CD4-positive, alpha-beta T cell treated with Interleukin-2 at 100 ng/mL for 4 hours (primary cell): ENCODE data around the gene PHC1.

Experiments used
- DNase-seq: peaks from one replicate; pipeline ENCODE4 v3.0.0-alpha.2; 2020; ENCODE audit warnings: low spot score

Gene PHC1

GRCh38 chr12:8950221-8950527 is 35.9 kb downstream of the PHC1 start:
- DNase-seq, result no peak

GRCh38 chr12:8950702-8951478 is 36.6 kb downstream of the PHC1 start:
- peak; percentile 57 for DNase-seq

- DNase-seq, result peak; percentile 63
Measured at GRCh38 chr12:8951744-8952143, 37.4 kb downstream of the PHC1 start.

- DNase-seq, result peak; percentile 81
Measured at GRCh38 chr12:8953773-8954402, 39.6 kb downstream of the PHC1 start.

- no peak for DNase-seq
Measured at GRCh38 chr12:8956073-8956472, 41.8 kb downstream of the PHC1 start.

GRCh38 chr12:8956772-8957171 is 42.5 kb downstream of the PHC1 start:
- DNase-seq, result no peak

- DNase-seq, result no peak
Measured at GRCh38 chr12:8957561-8957960, 43.3 kb downstream of the PHC1 start.

- no peak for DNase-seq
Measured at GRCh38 chr12:8958066-8958465, 43.8 kb downstream of the PHC1 start.

GRCh38 chr12:8960176-8960575 is 45.9 kb downstream of the PHC1 start:
- peak; percentile 57 for DNase-seq

- no peak for DNase-seq
Measured at GRCh38 chr12:8968761-8969160, 54.5 kb downstream of the PHC1 start.

GRCh38 chr12:8969861-8970411 is 55.6 kb downstream of the PHC1 start:
- no peak for DNase-seq

- DNase-seq, result no peak
Measured at GRCh38 chr12:8970432-8970831, 56.1 kb downstream of the PHC1 start.

- DNase-seq, result no peak
Measured at GRCh38 chr12:8980137-8980536, 65.8 kb downstream of the PHC1 start.

GRCh38 chr12:8985213-8985754 is 71.0 kb downstream of the PHC1 start:
- no peak for DNase-seq

- DNase-seq, result no peak
Measured at GRCh38 chr12:8987163-8987562, 72.9 kb downstream of the PHC1 start.

GRCh38 chr12:8987685-8988084 is 73.4 kb downstream of the PHC1 start:
- DNase-seq, result peak; percentile 42

GRCh38 chr12:8989413-8989812 is 75.1 kb downstream of the PHC1 start, which contains the start of gene KLRG1:
KLRG1 (plus strand) TSS chr12:8989546; CDS start chr12:8989636, 90 bp downstream.
- DNase-seq, result peak; percentile 59
